ENCODE results near the gene NAPA.

Gene NAPA

DNA sequence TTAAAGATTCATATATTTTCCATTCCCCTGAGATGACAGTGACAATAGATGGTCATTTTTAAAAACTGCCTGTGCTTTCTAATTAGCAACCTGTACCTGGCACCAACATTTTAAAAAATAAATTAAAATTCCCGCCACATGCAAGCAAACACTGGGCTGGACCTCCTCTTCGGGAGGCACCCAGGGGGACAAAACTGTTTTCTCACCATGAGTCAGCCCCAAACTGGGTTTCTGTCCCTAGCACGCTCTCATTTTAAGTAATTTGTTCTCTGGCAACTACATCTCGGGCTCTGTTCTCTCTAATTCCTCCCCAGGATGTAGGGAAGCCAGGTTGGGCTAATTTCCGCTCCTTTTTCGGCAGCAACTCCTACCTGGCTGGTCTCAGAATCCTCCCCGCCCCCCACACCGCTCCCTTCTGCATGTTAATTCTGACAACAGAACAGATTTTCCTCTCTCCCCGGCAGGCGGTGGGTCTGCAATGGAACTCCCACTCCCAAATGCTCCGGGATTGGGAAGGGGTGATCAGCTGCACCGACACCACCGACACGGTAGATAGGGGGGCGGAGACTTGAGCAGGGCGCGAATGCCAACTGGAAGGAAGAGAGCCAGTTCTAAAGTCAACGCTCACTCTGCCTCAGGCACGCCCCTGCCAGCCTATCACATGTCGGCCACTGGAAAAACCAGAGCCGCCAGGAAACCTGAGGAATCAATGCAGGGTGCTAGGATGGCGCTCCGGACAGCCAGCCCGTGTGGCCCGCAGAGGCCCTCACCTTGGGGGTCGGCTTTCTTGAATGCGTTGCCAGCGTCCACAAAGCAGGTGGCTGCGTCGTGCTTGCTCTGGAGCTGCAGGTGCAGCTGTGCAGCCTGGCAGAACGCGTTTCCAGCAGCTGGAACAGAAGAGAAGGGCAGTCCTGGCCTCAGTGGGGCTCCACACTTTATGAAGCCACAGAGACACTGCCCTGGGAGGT lies 14.7 kb downstream of the NAPA start:
- no peak for DNase-seq (ENCODE audit: low read depth)

DNA sequence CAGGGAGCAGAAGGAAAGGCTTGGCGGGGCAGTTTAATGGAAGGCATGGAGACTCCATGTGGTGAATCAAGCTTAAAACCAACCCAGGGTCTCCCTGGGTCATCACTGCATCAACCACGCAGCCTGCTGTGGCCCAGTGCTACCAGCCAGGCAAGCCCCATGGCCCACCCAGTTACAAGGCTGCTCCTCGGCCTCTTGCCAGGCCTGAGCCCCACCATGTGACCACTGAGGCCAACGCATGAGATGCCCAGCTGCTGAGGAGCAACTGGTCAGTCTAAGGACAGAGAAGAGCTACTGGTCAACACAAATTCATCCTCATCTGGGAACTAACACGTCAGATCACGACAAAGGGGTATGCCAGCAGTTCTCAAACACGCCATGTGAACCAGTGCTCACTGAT lies 15.5 kb downstream of the NAPA start:
- DNase-seq (ENCODE audit: low read depth): no peak

DNA sequence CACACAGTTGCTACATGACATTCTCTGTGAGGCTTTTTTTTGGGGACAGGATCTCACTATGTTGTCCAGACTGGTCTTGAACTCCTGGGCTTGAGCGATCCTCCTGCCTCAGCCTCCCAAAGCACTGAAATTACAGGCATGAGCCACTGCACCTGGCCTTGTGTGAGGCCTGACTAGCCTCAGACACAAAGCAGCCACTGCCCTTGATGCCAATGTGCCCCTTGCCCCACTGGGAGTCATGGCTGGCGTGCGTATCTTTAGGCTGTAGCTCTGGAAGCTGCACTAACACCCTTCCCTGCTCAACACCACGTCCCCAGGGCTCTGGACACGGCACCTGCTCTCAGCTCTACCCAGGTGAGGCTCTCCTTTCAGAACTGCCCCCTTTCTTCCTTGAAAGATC lies 16.3 kb downstream of the NAPA start:
- no peak for DNase-seq (ENCODE audit: low read depth)

DNA sequence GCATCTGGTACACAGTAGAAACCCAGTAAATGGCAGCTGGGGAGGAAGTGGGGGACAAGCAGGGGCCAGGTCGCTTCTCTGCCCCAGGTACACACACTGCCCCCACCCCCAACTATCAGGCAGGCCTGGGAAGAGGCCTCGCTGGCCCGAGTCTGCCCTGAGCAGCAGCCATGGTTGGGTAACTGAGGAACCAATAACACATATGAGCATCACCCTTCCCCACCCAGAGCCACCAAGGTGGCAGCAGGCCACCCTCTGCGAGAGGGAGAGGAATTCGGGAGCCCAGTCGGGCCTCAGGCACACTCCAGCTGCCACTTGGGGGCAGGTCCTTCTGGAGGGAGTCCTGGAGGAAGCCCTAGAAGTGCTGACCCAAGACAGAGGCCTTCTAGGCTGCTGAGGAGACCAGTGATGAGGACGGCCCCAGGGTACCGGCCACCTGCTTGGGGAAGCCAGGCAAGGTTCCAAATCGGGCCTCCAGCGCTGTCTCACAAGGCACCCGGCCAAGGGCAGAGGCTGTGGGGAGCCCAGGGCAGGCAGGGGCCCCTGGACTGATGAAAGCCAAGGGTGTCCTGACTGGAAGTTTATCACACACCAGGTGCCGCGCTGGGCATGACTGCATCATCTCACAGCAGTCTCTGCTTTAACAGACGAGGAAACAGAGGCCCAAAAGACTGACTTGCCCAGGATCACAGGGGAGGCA lies 16.9 kb downstream of the NAPA start:
- no peak for DNase-seq (ENCODE audit: low read depth)

DNA sequence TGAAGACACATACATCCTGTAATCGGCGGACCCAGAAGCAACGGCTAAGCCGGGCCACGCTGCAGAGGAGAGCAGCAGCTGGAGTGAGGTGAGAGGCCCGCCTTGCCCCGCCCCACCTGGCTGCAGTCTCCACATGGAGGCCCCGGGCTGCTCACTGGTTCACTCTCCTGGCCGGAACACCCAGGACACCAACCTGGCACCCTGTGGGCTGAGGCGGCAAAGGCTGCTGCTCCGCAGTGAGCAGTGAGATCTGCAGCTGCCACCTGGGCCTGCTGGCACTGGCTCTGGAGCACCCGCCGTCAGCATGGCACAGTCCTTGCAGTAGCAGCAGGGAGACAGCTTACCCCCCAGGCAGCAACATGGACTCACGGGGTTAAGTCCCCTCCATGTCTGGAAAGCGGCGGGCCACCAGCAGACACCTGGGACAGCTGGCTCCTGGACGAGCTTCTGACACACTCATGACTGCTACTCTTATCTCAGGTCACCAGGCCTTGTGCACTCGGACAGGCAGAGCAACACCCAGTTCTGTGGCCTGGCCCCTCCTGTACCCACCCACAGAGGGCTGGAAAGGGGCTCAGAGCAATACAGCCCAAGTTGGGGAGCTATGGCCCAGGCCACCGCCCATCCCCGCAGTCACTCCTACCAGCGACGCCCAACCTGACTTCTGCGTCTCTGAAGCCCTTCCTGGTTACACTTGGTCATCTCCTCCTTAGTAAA lies 17.7 kb downstream of the NAPA start:
- no peak for DNase-seq (ENCODE audit: low read depth)

DNA sequence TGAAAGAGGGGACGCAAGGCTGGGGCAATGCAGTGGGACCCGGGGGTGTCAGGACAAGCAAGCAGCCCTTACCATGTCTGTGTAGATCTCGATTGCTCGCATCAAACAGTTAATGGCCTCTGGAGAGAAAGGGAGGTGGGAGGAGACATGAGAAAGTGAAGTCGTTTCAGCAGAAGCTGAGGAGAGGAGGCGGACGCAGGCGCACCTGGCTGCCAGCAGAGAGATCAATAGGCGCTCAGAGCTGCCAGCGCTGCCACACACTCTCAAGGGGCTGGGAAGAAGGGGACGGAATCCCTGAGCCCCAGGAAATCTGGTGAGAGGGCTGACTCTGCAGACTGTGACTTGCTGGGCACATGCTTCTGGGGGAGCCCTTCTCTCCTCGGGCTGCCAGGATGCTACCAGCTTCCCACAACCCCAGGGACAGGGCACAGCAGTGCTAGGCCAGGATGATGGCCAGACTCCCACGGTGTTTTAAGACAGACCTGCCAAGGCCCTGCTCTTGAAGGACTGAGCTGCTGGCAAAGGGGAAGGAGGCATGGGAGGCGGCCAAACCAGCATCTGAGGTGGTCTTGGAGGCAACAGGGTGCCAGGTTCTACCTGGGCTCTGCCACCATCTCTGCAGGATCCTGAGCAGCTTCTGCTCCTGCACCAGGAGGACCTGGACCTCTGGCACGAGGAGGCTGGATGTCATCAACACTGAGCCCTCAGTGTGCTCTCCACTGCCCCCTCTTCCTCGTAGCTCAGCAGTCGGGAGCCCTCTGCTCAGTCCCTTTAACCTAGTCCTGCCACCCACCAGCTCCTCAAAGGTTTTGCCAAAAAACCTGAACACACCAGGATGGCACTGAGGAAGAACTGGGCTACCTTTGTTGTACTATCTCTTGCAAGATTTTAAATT lies 19.1 kb downstream of the NAPA start:
- DNase-seq (ENCODE audit: low read depth): no peak

GRCh38 chr19:47494729-47495128 lies 20.1 kb downstream of the NAPA start:
- DNase-seq (ENCODE audit: low read depth): no peak

DNA sequence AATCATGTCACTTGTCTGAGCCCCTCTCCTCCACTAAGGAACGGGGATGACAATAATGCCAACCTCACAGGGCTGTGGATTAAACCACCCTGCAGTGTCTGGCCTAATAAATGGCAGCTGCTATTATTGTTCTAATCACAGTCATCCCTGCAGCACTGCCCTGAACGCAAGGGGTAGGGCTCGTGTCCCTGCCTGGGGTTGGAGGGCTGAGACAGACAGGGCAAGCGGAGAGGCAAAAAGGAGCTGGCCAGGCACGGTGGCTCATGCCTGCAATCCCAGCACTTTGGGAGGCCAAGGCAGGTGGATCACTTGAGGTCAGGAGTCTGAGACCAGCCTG lies 20.7 kb downstream of the NAPA start:
- no peak for DNase-seq (ENCODE audit: low read depth)

DNA sequence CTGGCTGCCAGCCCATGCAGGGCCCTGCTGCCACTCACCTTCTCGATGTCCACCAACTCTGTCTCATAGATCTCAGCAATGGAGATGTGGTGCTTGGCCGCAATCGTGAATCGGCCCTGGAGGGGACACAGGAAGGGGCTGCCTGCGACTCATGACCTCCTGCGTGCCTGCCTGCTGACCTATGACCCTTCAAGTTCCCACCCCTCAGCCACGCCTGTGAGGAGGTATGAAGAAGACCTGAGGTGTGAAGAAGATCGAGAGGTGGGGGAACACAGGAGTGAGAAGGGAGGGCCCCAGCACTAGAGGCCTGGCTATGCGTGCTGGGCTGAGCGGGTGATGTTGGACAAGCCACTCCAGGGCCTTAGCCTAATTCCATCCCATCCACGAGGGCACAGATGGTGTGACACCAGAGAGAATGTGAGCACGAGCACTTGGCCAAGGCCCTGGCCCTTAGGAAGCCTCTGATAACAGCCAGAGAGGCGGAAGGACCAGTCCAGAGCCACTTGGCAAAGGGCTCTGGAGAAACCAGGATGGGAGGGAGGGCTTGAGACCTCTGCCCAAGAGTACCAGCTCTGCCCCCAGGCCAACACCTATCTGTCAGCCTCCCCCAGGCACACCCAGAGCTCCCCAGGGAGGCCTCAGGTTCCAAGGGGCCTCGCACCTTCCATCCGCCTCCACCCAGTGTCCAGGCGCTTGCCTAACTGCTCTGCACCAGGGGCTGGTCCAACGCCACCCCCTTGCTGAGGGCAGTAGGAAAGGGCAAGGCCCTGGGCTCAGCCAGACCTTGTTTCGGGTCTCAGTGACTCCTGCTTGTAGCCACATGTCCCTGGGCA lies 21.3 kb downstream of the NAPA start:
- DNase-seq (ENCODE audit: low read depth): no peak

DNA sequence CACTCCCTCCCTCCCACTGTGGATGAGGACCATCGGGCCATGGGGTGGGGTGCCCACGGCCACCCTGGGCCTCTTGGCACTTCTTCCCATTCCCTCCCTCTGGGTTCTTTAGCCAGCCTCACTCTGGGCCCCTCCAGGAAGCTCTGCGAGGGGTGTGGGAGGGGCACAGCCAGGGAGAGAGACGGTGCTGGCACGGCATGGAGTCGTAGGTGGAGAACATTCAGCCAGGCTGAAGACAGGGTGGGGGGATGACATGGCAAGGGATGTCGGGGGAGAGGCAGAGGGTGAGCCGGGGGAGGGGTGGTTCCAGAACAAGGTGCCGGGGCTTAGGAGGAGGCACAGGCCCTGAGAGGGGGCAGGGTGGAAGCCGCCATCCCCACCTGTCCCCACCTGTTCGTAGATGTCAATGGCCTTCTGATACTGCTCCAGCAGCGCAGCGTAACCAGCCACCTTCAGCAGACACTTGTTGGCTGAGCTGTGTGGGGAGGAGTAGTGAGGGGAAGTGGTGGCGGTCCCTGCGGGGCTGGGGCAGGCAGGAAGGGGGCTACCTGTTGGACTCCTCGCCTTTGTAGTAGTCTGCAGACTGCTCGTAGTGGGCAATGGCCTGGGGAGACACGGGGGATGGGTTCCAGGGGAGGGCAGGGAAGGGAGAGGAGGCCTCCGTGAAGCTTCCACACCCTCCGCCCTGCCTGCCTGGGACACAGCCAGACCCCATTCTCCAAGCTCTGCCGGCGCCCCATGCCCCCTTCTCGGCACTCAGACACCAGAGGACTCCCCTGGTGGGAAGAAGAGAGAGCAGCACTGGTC lies 22.1 kb downstream of the NAPA start:
- DNase-seq (ENCODE audit: low read depth): no peak

GRCh38 chr19:47492137-47492533 lies 22.7 kb downstream of the NAPA start:
- DNase-seq (ENCODE audit: low read depth): no peak

DNA sequence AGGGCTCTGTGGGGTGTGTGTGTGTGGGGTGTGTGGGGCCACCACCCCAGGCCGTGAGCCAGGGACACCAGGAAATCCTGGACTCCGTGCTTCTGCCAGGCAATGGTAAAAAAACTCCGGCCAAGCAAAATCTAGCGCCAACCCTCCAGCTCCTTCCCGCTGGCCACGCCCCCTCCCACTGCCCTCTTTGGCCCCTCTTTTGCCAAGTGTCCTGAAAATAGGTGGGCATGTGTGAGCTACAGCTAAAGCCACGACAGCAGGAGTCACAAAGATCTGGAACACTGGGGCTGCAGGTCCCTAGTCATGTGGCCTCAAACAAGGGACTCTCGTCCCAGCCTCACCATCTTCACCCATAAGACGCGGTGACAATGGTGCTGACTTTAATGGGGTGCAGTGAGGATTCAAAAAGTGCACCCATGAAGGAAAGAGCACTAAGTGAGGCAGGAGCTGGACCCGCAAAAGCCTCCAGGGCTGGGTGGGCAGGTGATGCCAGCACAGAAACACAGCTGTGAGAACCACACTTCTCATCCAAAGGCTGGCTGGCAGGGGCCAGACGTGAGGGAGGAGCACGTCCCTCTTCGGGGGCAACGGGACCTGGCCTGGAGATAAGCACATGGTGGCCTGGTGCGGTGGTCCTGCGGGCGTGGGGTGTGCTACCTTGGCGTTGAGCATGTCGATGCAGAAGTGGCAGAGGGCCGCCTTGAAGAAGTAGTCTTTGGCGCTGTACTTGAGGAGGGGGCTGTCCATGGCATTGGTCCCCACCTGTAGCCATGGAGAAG lies 23.3 kb downstream of the NAPA start:
- DNase-seq (ENCODE audit: low read depth): no peak

GRCh38 chr19:47490847-47491246 lies 24.0 kb downstream of the NAPA start:
- DNase-seq (ENCODE audit: low read depth): no peak

- no peak for DNase-seq (ENCODE audit: low read depth)
Measured at GRCh38 chr19:47490031-47490430, 24.8 kb downstream of the NAPA start.

DNA sequence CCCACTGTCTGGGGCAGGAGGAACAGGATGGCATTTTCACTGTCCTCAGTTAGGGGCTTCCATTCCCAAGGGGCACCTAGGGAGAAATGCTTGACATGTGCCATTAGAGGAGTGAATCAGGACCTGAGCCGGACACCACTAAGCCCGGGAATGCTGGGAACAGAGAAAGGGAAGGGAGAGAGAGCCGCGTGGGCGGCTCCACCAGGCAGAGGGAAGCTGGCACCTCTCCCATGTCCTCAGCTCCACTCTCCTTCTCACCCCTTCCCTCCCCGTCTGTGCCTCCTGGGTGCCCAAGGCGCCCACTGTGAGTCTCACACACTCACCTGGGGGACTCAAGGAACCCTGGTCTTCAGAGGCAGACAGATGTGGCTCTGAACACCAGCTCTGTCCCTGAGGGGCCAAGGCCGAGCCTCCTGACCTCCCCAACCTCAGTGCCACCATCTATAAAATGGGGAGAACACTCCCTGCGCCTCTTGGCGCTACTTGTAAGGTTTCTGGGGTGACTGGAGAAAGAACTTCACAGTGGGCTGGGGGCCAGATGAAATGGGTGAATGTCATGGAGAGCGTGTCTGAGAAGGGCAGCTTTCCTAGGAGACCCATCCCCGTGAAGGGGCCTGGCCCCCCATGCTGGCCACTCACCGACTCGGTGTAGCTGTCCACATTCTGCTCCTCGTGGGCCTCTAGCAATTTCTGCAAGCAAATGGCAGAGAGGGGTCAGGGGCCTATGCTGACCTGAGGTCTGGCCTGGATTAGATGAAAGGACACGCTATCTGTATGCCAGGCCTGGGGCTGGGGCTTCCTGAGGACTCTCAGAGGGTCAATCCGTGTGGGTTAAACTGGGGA lies 25.6 kb downstream of the NAPA start:
- no peak for DNase-seq (ENCODE audit: low read depth)

DNA sequence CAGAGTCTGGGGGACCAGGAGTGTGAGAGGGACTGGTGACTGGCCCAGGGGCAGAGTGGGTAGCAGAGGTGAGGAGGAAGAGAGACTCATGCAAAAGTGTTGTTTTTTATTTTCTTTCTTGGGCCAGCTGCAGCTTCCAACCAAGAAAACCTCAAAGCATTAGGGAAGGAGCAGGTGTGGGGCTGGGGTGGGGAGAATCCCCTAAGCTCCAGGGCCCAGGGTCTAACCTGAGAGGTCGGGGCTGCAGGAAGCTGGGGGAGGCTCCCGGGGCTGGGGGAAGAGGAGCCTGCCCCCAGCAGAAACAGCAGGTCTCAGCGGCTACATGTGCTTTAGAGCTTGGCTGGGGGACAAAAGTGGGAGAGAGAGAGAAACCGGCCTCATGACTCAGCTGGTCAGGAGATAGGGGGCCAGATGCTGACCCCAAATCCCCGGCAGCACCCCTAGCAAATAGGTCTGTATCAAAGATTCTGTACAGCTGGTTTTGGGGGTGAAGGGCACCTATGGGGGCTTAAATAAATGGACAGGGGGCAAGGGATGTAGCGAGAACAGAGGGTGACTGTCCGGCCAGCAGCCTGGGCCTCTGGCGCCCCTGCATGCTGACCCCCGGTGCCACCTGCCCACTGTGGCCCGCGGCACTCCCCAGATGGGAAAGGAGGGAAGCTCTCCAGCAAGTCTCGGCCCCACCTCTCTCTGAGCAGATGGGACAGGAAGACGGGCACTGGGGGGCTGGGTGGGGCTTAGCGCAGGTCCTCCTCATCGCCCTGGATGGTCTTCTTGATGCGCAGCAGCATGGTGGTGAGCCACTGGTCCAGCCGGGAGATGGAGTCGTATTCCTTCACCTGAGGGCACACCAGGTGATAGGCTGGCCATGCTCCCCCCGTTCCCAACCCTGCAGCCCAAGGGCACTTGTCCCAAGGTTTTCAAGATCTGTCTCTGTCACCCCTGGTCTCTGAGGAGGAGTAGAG lies 27.0 kb downstream of the NAPA start:
- DNase-seq (ENCODE audit: low read depth): no peak

GRCh38 chr19:47486900-47487299 lies 28.0 kb downstream of the NAPA start:
- DNase-seq (ENCODE audit: low read depth): no peak
